Effector memory CD4-positive, alpha-beta T cell (primary cell): ENCODE measurements around the gene FUOM.

Experiments used
- DNase-seq, 3 donors: peaks; one replicate each; pipeline ENCODE4 v3.0.0-alpha.2; 2020
- H3K27ac ChIP-seq: 2 replicates; pipeline ENCODE4 v1.7.0; 2013; ENCODE audit warnings: mild to moderate bottlenecking, low read length, moderate library complexity; ENCODE audit not compliant: insufficient read depth, poor library complexity, severe bottlenecking
- H3K27me3 ChIP-seq: replicated peaks from 2 replicates; pipeline ENCODE4 v1.7.0; 2013; ENCODE audit warnings: mild to moderate bottlenecking, low read length; ENCODE audit not compliant: insufficient read depth, control insufficient read depth, poor library complexity, severe bottlenecking
- H3K36me3 ChIP-seq: 2 replicates; pipeline ENCODE4 v1.7.0; 2013; ENCODE audit warnings: mild to moderate bottlenecking, low read length, moderate library complexity; ENCODE audit not compliant: control insufficient read depth, insufficient read depth
- H3K4me1 ChIP-seq: 2 replicates; pipeline ENCODE4 v1.7.0; 2013; ENCODE audit warnings: low read length, mild to moderate bottlenecking; ENCODE audit not compliant: control insufficient read depth, insufficient read depth, poor library complexity, severe bottlenecking
- H3K4me3 ChIP-seq: 2 replicates; pipeline ENCODE4 v1.7.0; 2013; ENCODE audit warnings: low read length, low read depth, mild to moderate bottlenecking; ENCODE audit not compliant: insufficient read depth, poor library complexity, severe bottlenecking
- H3K9me3 ChIP-seq: 2 replicates; pipeline ENCODE4 v1.7.0; 2013; ENCODE audit warnings: mild to moderate bottlenecking, low read length, moderate library complexity; ENCODE audit not compliant: control insufficient read depth

Gene FUOM

GRCh38 chr10:133366751-133367150, 8.9 kb upstream of the FUOM start:
- Histone ChIP-seq H3K4me1 (no peaks in the 10 kb centered on the region), H3K27me3 (no peaks in the 10 kb centered on the region), H3K36me3 (peaks cover 44% of the 10 kb centered on the region), H3K27ac (no peak overlapping the region), H3K4me3 (no peak overlapping the region), H3K9me3 (no peaks in the 10 kb centered on the region)
- no peak for DNase-seq

GRCh38 chr10:133366130-133366478, 8.3 kb upstream of the FUOM start:
- Histone ChIP-seq H3K27ac (no peak overlapping the region), H3K4me1 (no peaks in the 10 kb centered on the region), H3K27me3 (no peaks in the 10 kb centered on the region), H3K4me3 (no peak overlapping the region), H3K36me3 (peaks cover 44% of the 10 kb centered on the region), H3K9me3 (no peaks in the 10 kb centered on the region)
- DNase-seq, result no peak

GRCh38 chr10:133365461-133366129, 7.8 kb upstream of the FUOM start:
- H3K4me3 ChIP-seq, result no peak overlapping the region
- no peaks in the 10 kb centered on the region for H3K9me3 ChIP-seq
- no peaks in the 10 kb centered on the region for H3K27me3 ChIP-seq
- H3K4me1 ChIP-seq, result no peaks in the 10 kb centered on the region
- no peak for DNase-seq
- no peak overlapping the region for H3K27ac ChIP-seq
- peaks cover 44% of the 10 kb centered on the region for H3K36me3 ChIP-seq

- no peaks in the 10 kb centered on the region for H3K9me3 ChIP-seq
- H3K4me1 ChIP-seq, result no peaks in the 10 kb centered on the region
- no peak for DNase-seq
- no peak overlapping the region for H3K27ac ChIP-seq
- peaks cover 36% of the 10 kb centered on the region for H3K36me3 ChIP-seq
- H3K27me3 ChIP-seq, result no peaks in the 10 kb centered on the region
- no peak overlapping the region for H3K4me3 ChIP-seq
These were observed 7.0 kb upstream of the FUOM start for GRCh38 chr10:133364645-133365431.

GRCh38 chr10:133362846-133363245, 5.0 kb upstream of the FUOM start:
- no peaks in the 10 kb centered on the region for H3K4me1 ChIP-seq
- H3K27ac ChIP-seq, result no peak overlapping the region
- H3K9me3 ChIP-seq, result no peaks in the 10 kb centered on the region
- peaks cover 24% of the 10 kb centered on the region for H3K36me3 ChIP-seq
- H3K27me3 ChIP-seq, result no peaks in the 10 kb centered on the region
- H3K4me3 ChIP-seq, result no peak overlapping the region
- no peak for DNase-seq

- H3K4me3 ChIP-seq, result no peak overlapping the region
- no peak overlapping the region for H3K27ac ChIP-seq
- no peak for DNase-seq
- H3K36me3 ChIP-seq, result peaks cover 23% of the 10 kb centered on the region
- H3K4me1 ChIP-seq, result peaks cover 5% of the 10 kb centered on the region
- no peaks in the 10 kb centered on the region for H3K9me3 ChIP-seq
- no peaks in the 10 kb centered on the region for H3K27me3 ChIP-seq
These were observed 4.1 kb upstream of the FUOM start for GRCh38 chr10:133361773-133362441.

- Histone ChIP-seq H3K36me3 (peaks cover 17% of the 10 kb centered on the region), H3K4me1 (peaks cover 9% of the 10 kb centered on the region)
These were observed 3.4 kb upstream of the FUOM start for GRCh38 chr10:133361227-133361626.

GRCh38 chr10:133359972-133360610, 2.3 kb upstream of the FUOM start:
- no peak overlapping the region for H3K27ac ChIP-seq
- H3K9me3 ChIP-seq, result no peaks in the 10 kb centered on the region
- DNase-seq, result no peak
- peaks cover 9% of the 10 kb centered on the region for H3K4me1 ChIP-seq
- no peak overlapping the region for H3K4me3 ChIP-seq
- no peaks in the 10 kb centered on the region for H3K27me3 ChIP-seq
- H3K36me3 ChIP-seq, result peaks cover 5% of the 10 kb centered on the region

More at GRCh38 chr10:133361227-133361626, 3.4 kb upstream of the FUOM start:
- H3K4me3 ChIP-seq, result no peak overlapping the region
- H3K9me3 ChIP-seq, result no peaks in the 10 kb centered on the region
- no peak for DNase-seq
- H3K27ac ChIP-seq, result no peak overlapping the region
- no peaks in the 10 kb centered on the region for H3K27me3 ChIP-seq

GRCh38 chr10:133359554-133359971, 1.7 kb upstream of the FUOM start:
- H3K36me3 ChIP-seq, result peaks cover under 1% of the 10 kb centered on the region

More at GRCh38 chr10:133359554-133359971, 1.7 kb upstream of the FUOM start:
- no peaks in the 10 kb centered on the region for H3K27me3 ChIP-seq
- peaks cover 9% of the 10 kb centered on the region for H3K4me1 ChIP-seq
- DNase-seq, result peak in 2 of 3 donors; percentile 21 to 34
- H3K27ac ChIP-seq, result no peak overlapping the region
- H3K9me3 ChIP-seq, result no peaks in the 10 kb centered on the region
- H3K4me3 ChIP-seq, result no peak overlapping the region
